LNCaP clone FGC (cell line): Measurements from ENCODE around the gene PALLD.

ENCODE experiments used
- DNase-seq: peaks from one replicate; pipeline ENCODE4 v3.0.0-alpha.2; 2011; ENCODE audit warnings: low read depth
- H3K4me3 ChIP-seq: 2 replicates; pipeline ENCODE4 v1.5.1; 2011; ENCODE audit warnings: mild to moderate bottlenecking, low read depth, low read length, control low read depth
- TF ChIP-seq, protein P1 (sequence below): IDR thresholded peaks from 2 replicates; pipeline ENCODE4 v1.5.1; 2012; ENCODE audit warnings: mild to moderate bottlenecking; ENCODE audit not compliant: control insufficient read depth, insufficient read depth; ENCODE audit errors: extremely low read depth

PALLD gene

DNA sequence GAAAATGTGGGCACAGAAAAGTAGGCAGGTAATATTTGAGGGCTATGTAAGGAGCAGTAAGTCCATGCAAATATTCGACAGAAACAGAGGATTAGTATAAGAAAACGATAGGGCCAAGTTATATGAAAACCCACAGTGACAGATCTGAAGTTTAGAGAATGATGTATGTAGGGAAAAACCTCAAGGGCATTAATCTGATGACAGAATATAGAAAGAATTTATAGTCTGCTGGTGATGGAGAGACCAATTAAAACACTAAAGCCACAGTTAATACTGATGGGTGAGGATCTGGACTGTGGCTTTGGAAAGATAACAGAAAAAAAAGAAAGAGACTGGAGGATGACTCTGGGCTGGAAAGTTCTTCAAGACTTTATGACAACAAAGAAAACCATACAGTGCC lies 169.7 kb downstream of the PALLD start:
- TF ChIP-seq, protein P1, sequence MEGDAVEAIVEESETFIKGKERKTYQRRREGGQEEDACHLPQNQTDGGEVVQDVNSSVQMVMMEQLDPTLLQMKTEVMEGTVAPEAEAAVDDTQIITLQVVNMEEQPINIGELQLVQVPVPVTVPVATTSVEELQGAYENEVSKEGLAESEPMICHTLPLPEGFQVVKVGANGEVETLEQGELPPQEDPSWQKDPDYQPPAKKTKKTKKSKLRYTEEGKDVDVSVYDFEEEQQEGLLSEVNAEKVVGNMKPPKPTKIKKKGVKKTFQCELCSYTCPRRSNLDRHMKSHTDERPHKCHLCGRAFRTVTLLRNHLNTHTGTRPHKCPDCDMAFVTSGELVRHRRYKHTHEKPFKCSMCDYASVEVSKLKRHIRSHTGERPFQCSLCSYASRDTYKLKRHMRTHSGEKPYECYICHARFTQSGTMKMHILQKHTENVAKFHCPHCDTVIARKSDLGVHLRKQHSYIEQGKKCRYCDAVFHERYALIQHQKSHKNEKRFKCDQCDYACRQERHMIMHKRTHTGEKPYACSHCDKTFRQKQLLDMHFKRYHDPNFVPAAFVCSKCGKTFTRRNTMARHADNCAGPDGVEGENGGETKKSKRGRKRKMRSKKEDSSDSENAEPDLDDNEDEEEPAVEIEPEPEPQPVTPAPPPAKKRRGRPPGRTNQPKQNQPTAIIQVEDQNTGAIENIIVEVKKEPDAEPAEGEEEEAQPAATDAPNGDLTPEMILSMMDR: no peak
- no peak for DNase-seq

GRCh38 chr4:168667376-168667775 lies 170.5 kb downstream of the PALLD start:
- H3K4me3 ChIP-seq: no peak overlapping the region
- DNase-seq: no peak
- TF ChIP-seq, protein P1: no peak

More for the DNA sequence above, 169.7 kb downstream of the PALLD start:
- H3K4me3 ChIP-seq: no peak overlapping the region

GRCh38 chr4:168667921-168668320 lies 171.1 kb downstream of the PALLD start:
- H3K4me3 ChIP-seq: no peak overlapping the region
- TF ChIP-seq, protein P1: no peak
- DNase-seq: no peak

GRCh38 chr4:168673476-168673875 lies 176.6 kb downstream of the PALLD start:
- TF ChIP-seq, protein P1: no peak

GRCh38 chr4:168674077-168674747 lies 177.4 kb downstream of the PALLD start:
- DNase-seq: no peak
- TF ChIP-seq, protein P1: no peak
- no peak overlapping the region for H3K4me3 ChIP-seq

More at GRCh38 chr4:168673476-168673875, 176.6 kb downstream of the PALLD start:
- DNase-seq: no peak
- no peak overlapping the region for H3K4me3 ChIP-seq

DNA sequence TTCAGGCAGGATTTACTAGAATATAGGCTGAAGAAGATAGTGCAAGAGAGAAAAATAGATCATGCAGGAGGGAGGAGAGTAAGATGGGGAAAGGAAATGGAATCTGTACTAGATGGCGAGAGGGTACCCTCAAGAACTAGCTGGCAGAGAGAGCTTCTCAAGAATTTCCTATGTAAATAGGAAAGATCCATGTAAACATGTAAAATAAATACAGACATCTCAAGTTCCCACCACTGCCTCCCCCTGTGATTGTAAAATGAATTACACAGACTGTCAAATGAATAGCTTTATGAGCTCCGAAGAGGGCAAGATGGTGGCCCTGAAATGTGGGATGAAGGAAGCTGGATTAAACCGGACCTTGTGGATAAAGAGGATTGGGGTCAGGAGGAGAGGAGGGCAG lies 178.0 kb downstream of the PALLD start:
- no peak for DNase-seq
- H3K4me3 ChIP-seq: no peak overlapping the region
- TF ChIP-seq, protein P1: no peak

GRCh38 chr4:168677063-168677462 lies 180.2 kb downstream of the PALLD start:
- no peak for DNase-seq
- TF ChIP-seq, protein P1: no peak
- H3K4me3 ChIP-seq: no peak overlapping the region
